ENCODE data around the gene CAMK2G.

The CAMK2G gene

GRCh38 chr10:73779018-73779417, 95.3 kb downstream of the CAMK2G start:
- no peak for TF ChIP-seq BACH2 (CRISPR knock-in tag; IDR thresholded peaks at IDR 0.05; ENCODE audit: borderline replicate concordance)
- TF ChIP-seq, protein P1, sequence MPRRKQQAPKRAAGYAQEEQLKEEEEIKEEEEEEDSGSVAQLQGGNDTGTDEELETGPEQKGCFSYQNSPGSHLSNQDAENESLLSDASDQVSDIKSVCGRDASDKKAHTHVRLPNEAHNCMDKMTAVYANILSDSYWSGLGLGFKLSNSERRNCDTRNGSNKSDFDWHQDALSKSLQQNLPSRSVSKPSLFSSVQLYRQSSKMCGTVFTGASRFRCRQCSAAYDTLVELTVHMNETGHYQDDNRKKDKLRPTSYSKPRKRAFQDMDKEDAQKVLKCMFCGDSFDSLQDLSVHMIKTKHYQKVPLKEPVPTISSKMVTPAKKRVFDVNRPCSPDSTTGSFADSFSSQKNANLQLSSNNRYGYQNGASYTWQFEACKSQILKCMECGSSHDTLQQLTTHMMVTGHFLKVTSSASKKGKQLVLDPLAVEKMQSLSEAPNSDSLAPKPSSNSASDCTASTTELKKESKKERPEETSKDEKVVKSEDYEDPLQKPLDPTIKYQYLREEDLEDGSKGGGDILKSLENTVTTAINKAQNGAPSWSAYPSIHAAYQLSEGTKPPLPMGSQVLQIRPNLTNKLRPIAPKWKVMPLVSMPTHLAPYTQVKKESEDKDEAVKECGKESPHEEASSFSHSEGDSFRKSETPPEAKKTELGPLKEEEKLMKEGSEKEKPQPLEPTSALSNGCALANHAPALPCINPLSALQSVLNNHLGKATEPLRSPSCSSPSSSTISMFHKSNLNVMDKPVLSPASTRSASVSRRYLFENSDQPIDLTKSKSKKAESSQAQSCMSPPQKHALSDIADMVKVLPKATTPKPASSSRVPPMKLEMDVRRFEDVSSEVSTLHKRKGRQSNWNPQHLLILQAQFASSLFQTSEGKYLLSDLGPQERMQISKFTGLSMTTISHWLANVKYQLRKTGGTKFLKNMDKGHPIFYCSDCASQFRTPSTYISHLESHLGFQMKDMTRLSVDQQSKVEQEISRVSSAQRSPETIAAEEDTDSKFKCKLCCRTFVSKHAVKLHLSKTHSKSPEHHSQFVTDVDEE (CRISPR knock-in tag; IDR thresholded peaks at IDR 0.05): no peak
- no peak for ATAC-seq

- TF ChIP-seq CSDC2 (CRISPR knock-in tag; IDR thresholded peaks at IDR 0.05) (no peak), ZNF70 (CRISPR knock-in tag; IDR thresholded peaks at IDR 0.05) (no peak), ARNTL (CRISPR knock-in tag; IDR thresholded peaks at IDR 0.05; ENCODE audit: borderline replicate concordance, low read depth) (no peak), TCF4 (CRISPR knock-in tag; IDR thresholded peaks at IDR 0.05; ENCODE audit: borderline replicate concordance) (no peak), POU6F1 (CRISPR knock-in tag; IDR thresholded peaks at IDR 0.05; ENCODE audit: borderline replicate concordance, low read depth) (no peak), ZC3H10 (CRISPR knock-in tag; IDR thresholded peaks at IDR 0.05) (no peak), ZFP30 (CRISPR knock-in tag; IDR thresholded peaks at IDR 0.05) (no peak), PPARA (CRISPR knock-in tag; IDR thresholded peaks at IDR 0.05; ENCODE audit: borderline replicate concordance) (no peak), BACH2 (CRISPR knock-in tag; IDR thresholded peaks at IDR 0.05; ENCODE audit: borderline replicate concordance) (no peak), ESRRG (CRISPR knock-in tag; IDR thresholded peaks at IDR 0.05) (no peak), ZFP3 (CRISPR knock-in tag; IDR thresholded peaks at IDR 0.05) (no peak), RARB (CRISPR knock-in tag; IDR thresholded peaks at IDR 0.05) (no peak)
- no peak for ATAC-seq
Measured at GRCh38 chr10:73774637-73775036, 99.7 kb downstream of the CAMK2G start.

DNA sequence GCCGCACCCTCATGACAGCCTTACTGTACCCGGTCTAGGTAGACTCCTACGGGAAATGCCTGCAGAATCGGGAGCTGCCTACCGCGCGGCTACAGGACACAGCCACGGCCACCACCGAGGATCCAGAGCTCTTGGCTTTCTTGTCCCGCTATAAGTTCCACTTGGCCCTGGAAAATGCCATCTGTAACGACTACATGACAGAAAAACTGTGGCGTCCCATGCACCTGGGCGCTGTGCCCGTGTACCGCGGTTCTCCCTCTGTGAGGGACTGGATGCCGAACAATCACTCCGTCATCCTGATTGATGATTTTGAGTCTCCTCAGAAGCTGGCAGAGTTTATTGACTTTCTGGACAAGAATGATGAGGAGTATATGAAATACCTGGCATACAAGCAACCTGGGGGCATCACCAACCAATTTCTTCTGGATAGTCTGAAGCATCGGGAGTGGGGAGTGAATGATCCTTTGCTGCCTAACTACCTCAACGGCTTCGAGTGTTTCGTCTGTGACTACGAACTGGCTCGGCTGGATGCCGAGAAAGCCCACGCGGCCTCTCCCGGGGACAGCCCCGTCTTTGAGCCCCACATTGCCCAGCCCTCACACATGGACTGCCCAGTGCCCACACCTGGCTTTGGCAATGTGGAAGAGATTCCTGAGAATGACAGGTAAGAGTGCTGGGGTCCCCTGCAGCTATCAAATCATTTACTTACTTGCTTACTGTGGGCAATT, 101.0 kb downstream of the CAMK2G start:
- ATAC-seq: peak; percentile 34; the same call in 2 of the 3 replicates

More for the DNA sequence above, 101.0 kb downstream of the CAMK2G start:
- no peak for TF ChIP-seq TOX (CRISPR knock-in tag; IDR thresholded peaks at IDR 0.05; ENCODE audit: borderline replicate concordance)
- TF ChIP-seq, protein P1 (CRISPR knock-in tag; IDR thresholded peaks at IDR 0.05): no peak
- no peak for TF ChIP-seq ZNF565 (CRISPR knock-in tag; conservative IDR thresholded peaks at IDR 0.05; ENCODE audit: low read depth)
- TF ChIP-seq ESRRG (CRISPR knock-in tag; IDR thresholded peaks at IDR 0.05): no peak
- no peak for TF ChIP-seq RARB (CRISPR knock-in tag; IDR thresholded peaks at IDR 0.05)
- no peak for TF ChIP-seq ZNF70 (CRISPR knock-in tag; IDR thresholded peaks at IDR 0.05)
- no peak for TF ChIP-seq ISL1 (CRISPR knock-in tag; IDR thresholded peaks at IDR 0.05)
- no peak for TF ChIP-seq BACH2 (CRISPR knock-in tag; IDR thresholded peaks at IDR 0.05; ENCODE audit: borderline replicate concordance)
- TF ChIP-seq, protein P2, sequence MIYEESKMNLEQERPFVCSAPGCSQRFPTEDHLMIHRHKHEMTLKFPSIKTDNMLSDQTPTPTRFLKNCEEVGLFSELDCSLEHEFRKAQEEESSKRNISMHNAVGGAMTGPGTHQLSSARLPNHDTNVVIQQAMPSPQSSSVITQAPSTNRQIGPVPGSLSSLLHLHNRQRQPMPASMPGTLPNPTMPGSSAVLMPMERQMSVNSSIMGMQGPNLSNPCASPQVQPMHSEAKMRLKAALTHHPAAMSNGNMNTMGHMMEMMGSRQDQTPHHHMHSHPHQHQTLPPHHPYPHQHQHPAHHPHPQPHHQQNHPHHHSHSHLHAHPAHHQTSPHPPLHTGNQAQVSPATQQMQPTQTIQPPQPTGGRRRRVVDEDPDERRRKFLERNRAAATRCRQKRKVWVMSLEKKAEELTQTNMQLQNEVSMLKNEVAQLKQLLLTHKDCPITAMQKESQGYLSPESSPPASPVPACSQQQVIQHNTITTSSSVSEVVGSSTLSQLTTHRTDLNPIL (CRISPR knock-in tag; IDR thresholded peaks at IDR 0.05; ENCODE audit: low read depth): no peak
- no peak for TF ChIP-seq ZC3H10 (CRISPR knock-in tag; IDR thresholded peaks at IDR 0.05)
- no peak for TF ChIP-seq SNAI2 (CRISPR knock-in tag; IDR thresholded peaks at IDR 0.05)
- TF ChIP-seq CSRNP3 (CRISPR knock-in tag; IDR thresholded peaks at IDR 0.05): no peak
- no peak for TF ChIP-seq ZFP30 (CRISPR knock-in tag; IDR thresholded peaks at IDR 0.05)
- TF ChIP-seq ZNF8 (CRISPR knock-in tag; IDR thresholded peaks at IDR 0.05): no peak
- no peak for TF ChIP-seq PATZ1 (CRISPR knock-in tag; IDR thresholded peaks at IDR 0.05; ENCODE audit: borderline replicate concordance)
- TF ChIP-seq OSR1 (CRISPR knock-in tag; IDR thresholded peaks at IDR 0.05): no peak
- no peak for TF ChIP-seq CSDC2 (CRISPR knock-in tag; IDR thresholded peaks at IDR 0.05)
- TF ChIP-seq POU6F1 (CRISPR knock-in tag; IDR thresholded peaks at IDR 0.05; ENCODE audit: borderline replicate concordance, low read depth): no peak
- TF ChIP-seq GLIS3 (CRISPR knock-in tag; IDR thresholded peaks at IDR 0.05): no peak
- no peak for TF ChIP-seq ZFP3 (CRISPR knock-in tag; IDR thresholded peaks at IDR 0.05)
